Caco-2 (cell line): ENCODE data around the gene FN1. TPM values are rescaled to one million over a fixed set of nuclear protein-coding genes. Genes with fewer than 3 reads are reported as not detected.

ENCODE experiments used
- BruUV-seq: library from RNA; stranded (reverse); fragments of 400-500 nt; replicated peaks from 2 replicates; lab custom pipeline; 2021; lab: Mats Ljungman, UMichigan
- CTCF ChIA-PET: fragments of 300-600 bp; sonication (Branson Sonifier 250); formaldehyde crosslinking; loops from one replicate; lab custom pipeline; 2022; ENCODE audit warnings: antibody characterized with exemption; lab: Charles Lee
- POLR2A ChIA-PET: fragments of 300-600 bp; sonication (Branson Sonifier 250); formaldehyde crosslinking; loops from one replicate; lab custom pipeline; 2022; ENCODE audit warnings: antibody characterized with exemption; lab: Charles Lee
- DNase-seq, 2 experiments: peaks; one replicate each; pipeline versions ENCODE4 v3.0.0 to v3.0.0-alpha.2; 2020 to 2022
- H3K27me3 ChIP-seq: replicated peaks from 2 replicates; pipeline ENCODE4 v1.6.0; 2011; ENCODE audit warnings: low read length; ENCODE audit not compliant: control insufficient read depth, insufficient read depth
- H3K36me3 ChIP-seq: 2 replicates; pipeline ENCODE4 v1.5.1; 2011; ENCODE audit warnings: low read length; ENCODE audit not compliant: control insufficient read depth, insufficient read depth
- H3K4me1 ChIP-seq: fragments of 250-450 bp; sonication (Bioruptor Pico); 2 replicates; pipeline ENCODE4 v1.5.1; 2020; ENCODE audit warnings: mild to moderate bottlenecking
- H3K4me3 ChIP-seq: 2 replicates; pipeline ENCODE4 v1.5.1; 2011; ENCODE audit warnings: low read depth, mild to moderate bottlenecking, control low read depth, low read length
- H3K9me3 ChIP-seq: fragments of 250-450 bp; sonication (Bioruptor Pico); 2 replicates; pipeline ENCODE4 v1.5.1; 2020; ENCODE audit warnings: mild to moderate bottlenecking, moderate library complexity
- H3K27ac Mint-ChIP-seq: one replicate; pipeline ENCODE4 v1.8.0; 2022; ENCODE audit warnings: mixed read lengths; ENCODE audit not compliant: unreplicated experiment
- H3K27me3 Mint-ChIP-seq: one replicate; pipeline ENCODE4 v1.8.0; 2022; ENCODE audit warnings: mixed read lengths; ENCODE audit not compliant: insufficient read depth, unreplicated experiment
- H3K36me3 Mint-ChIP-seq: one replicate; pipeline ENCODE4 v1.8.0; 2022; ENCODE audit warnings: mild to moderate bottlenecking, mixed read lengths; ENCODE audit not compliant: insufficient read depth, unreplicated experiment
- H3K4me1 Mint-ChIP-seq: one replicate; pipeline ENCODE4 v1.8.0; 2022; ENCODE audit warnings: low read depth, mixed read lengths; ENCODE audit not compliant: unreplicated experiment
- H3K4me3 Mint-ChIP-seq: one replicate; pipeline ENCODE4 v1.8.0; 2022; ENCODE audit warnings: mild to moderate bottlenecking, moderate library complexity, mixed read lengths; ENCODE audit not compliant: unreplicated experiment
- H3K9me3 Mint-ChIP-seq: one replicate; pipeline ENCODE4 v1.8.0; 2022; ENCODE audit warnings: mixed read lengths; ENCODE audit not compliant: unreplicated experiment
- intact Hi-C: fragments of 100-400 bp; cut with micrococcal nuclease; formaldehyde crosslinking; loops from one replicate; pipeline ENCODE4 v1.10.0; 2022; ENCODE audit not compliant: unreplicated experiment
- total RNA-seq: library from RNA; stranded (reverse); gene quantifications from 2 replicates; pipeline ENCODE4 v1.2.3, GENCODE V29; 2022
- TF ChIP-seq, protein P1 (sequence below), 2 experiments: fragments of 200-600 bp in 1 of 2; IDR thresholded peaks; 1 replicate in 1 of 2; 2 replicates in 1 of 2; pipeline versions ENCODE4 v1.5.1 to v1.8.0; 2011 to 2022; ENCODE audit warnings: antibody characterized with exemption in 1 of 2, control low read depth in 1 of 2, inconsistent platforms in 1 of 2, low read depth in 1 of 2, low read length in 1 of 2, mild to moderate bottlenecking in 1 of 2, moderate library complexity in 1 of 2; ENCODE audit not compliant: insufficient read depth in 1 of 2, severe bottlenecking in 1 of 2, unreplicated experiment in 1 of 2

FN1 gene
- total RNA-seq, 1 experiment from 2014 or later, result 3,805 TPM

GRCh38 chr2:215416656-215417055 is 19.2 kb downstream of the FN1 start:
- Histone ChIP-seq H3K4me3 (no peak overlapping the region), H3K4me1 (peaks cover 78% of the 10 kb centered on the region), H3K9me3 (no peaks in the 10 kb centered on the region), H3K27me3 (no peaks in the 10 kb centered on the region), H3K36me3 (peaks cover 10% of the 10 kb centered on the region)
- Mint-ChIP-seq H3K4me1 (peaks cover 47% of the 10 kb centered on the region), H3K27ac (peak overlapping the region; percentile 82), H3K9me3 (no peaks in the 10 kb centered on the region), H3K27me3 (no peaks in the 10 kb centered on the region), H3K4me3 (no peak overlapping the region), H3K36me3 (peaks cover 95% of the 10 kb centered on the region)
- ChIA-PET CTCF (no interaction called here), POLR2A (no interaction called here)
- intact Hi-C loops, result loop anchor here (1.0 kb wide), 1 partner anchor 268 kb away; no protein-coding TSS in a partner anchor
- TF ChIP-seq, protein P1, sequence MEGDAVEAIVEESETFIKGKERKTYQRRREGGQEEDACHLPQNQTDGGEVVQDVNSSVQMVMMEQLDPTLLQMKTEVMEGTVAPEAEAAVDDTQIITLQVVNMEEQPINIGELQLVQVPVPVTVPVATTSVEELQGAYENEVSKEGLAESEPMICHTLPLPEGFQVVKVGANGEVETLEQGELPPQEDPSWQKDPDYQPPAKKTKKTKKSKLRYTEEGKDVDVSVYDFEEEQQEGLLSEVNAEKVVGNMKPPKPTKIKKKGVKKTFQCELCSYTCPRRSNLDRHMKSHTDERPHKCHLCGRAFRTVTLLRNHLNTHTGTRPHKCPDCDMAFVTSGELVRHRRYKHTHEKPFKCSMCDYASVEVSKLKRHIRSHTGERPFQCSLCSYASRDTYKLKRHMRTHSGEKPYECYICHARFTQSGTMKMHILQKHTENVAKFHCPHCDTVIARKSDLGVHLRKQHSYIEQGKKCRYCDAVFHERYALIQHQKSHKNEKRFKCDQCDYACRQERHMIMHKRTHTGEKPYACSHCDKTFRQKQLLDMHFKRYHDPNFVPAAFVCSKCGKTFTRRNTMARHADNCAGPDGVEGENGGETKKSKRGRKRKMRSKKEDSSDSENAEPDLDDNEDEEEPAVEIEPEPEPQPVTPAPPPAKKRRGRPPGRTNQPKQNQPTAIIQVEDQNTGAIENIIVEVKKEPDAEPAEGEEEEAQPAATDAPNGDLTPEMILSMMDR (IDR thresholded peaks at IDR 0.05; ENCODE audit: insufficient read depth in 1 of 2, low read depth in 1 of 2, low read length in 1 of 2, severe bottlenecking in 1 of 2, unreplicated experiment in 1 of 2), result no peak
- no TSS peak for BruUV-seq
- no peak for DNase-seq

GRCh38 chr2:215415820-215416577 is 19.9 kb downstream of the FN1 start:
- Mint-ChIP-seq H3K4me1 (peaks cover 41% of the 10 kb centered on the region), H3K36me3 (peaks cover 95% of the 10 kb centered on the region), H3K9me3 (no peaks in the 10 kb centered on the region), H3K27me3 (no peaks in the 10 kb centered on the region), H3K27ac (no peak overlapping the region), H3K4me3 (no peak overlapping the region)
- no TSS peak for BruUV-seq
- H3K9me3 ChIP-seq, result no peaks in the 10 kb centered on the region
- intact Hi-C loops, result no loop called here
- peaks cover 71% of the 10 kb centered on the region for H3K4me1 ChIP-seq
- ChIA-PET POLR2A (no interaction called here), CTCF (no interaction called here)
- TF ChIP-seq, protein P1 (IDR thresholded peaks at IDR 0.05; ENCODE audit: insufficient read depth in 1 of 2, low read depth in 1 of 2, low read length in 1 of 2, severe bottlenecking in 1 of 2, unreplicated experiment in 1 of 2), result no peak
- no peak overlapping the region for H3K4me3 ChIP-seq
- peaks cover 9% of the 10 kb centered on the region for H3K36me3 ChIP-seq
- no peaks in the 10 kb centered on the region for H3K27me3 ChIP-seq
- DNase-seq, result no peak

DNA sequence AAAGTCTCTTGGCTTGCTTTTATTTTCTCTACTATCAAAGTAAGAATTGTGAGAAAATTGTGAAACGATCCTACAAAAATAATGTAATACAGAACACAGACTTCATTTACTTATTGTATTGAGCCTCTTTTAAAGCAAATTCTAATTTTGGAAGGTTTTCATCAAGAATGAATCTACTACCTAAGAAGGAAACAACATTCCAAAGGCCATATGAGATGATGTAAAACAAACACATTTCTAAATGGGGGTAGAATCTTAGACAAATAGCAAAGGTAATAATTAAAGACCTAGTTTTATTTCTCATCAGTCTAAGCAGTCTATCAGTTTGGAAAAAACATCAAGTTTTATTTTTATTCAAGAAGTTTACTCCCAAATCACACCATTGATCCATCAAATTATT is 20.6 kb downstream of the FN1 start:
- POLR2A ChIA-PET, result no interaction called here
- H3K27me3 ChIP-seq, result no peaks in the 10 kb centered on the region
- no peak overlapping the region for H3K4me3 ChIP-seq
- H3K9me3 Mint-ChIP-seq, result no peaks in the 10 kb centered on the region
- peaks cover 95% of the 10 kb centered on the region for H3K36me3 Mint-ChIP-seq
- peaks cover 9% of the 10 kb centered on the region for H3K36me3 ChIP-seq
- H3K4me3 Mint-ChIP-seq, result no peak overlapping the region
- peaks cover 63% of the 10 kb centered on the region for H3K4me1 ChIP-seq
- TF ChIP-seq, protein P1 (IDR thresholded peaks at IDR 0.05; ENCODE audit: insufficient read depth in 1 of 2, low read depth in 1 of 2, low read length in 1 of 2, severe bottlenecking in 1 of 2, unreplicated experiment in 1 of 2), result no peak
- intact Hi-C loops, result no loop called here
- H3K4me1 Mint-ChIP-seq, result peaks cover 33% of the 10 kb centered on the region
- no peak overlapping the region for H3K27ac Mint-ChIP-seq
- BruUV-seq, result no TSS peak
- H3K9me3 ChIP-seq, result no peaks in the 10 kb centered on the region
- H3K27me3 Mint-ChIP-seq, result no peaks in the 10 kb centered on the region
- no peak for DNase-seq
- CTCF ChIA-PET, result no interaction called here
